ENCODE results near the gene PHETA2.
"Not testable (repeated sequence)": the region's sequence is repeated elsewhere in the genome, so short reads cannot be mapped to it uniquely, and the experiment has no call there.

Gene PHETA2

DNA sequence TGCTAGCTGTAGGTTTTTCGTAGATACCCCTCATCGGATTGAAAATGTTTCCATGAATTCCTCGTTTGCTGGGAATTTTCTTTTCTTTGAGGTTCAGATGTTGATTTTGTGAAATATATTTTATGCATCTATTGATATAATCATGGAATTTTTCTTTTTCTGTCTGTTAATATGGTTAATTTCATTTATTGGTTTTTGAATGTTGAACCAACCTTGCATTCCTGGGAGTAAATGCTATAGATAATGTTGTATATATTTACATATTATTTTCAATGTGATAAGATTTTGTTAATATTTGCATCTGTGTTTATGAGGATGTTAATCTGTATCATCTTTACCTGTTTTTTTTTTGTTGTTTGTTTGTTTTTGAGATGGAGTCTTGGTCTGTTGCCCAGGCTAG is 27.2 kb downstream of the PHETA2 start:
- FAIRE-seq (no peak), DNase-seq (ENCODE audit: low spot score) (no peak)

- not testable (repeated sequence) for DNase-seq (ENCODE audit: low spot score); FAIRE-seq
Measured at GRCh38 chr22:42104332-42104860, 30.3 kb downstream of the PHETA2 start.

GRCh38 chr22:42108848-42109247 is 34.8 kb downstream of the PHETA2 start:
- no peak for FAIRE-seq
- no peak for DNase-seq (ENCODE audit: low spot score)

- DNase-seq (ENCODE audit: low spot score) = no peak
- FAIRE-seq = no peak
Measured at GRCh38 chr22:42111798-42112197, 37.8 kb downstream of the PHETA2 start.

DNA sequence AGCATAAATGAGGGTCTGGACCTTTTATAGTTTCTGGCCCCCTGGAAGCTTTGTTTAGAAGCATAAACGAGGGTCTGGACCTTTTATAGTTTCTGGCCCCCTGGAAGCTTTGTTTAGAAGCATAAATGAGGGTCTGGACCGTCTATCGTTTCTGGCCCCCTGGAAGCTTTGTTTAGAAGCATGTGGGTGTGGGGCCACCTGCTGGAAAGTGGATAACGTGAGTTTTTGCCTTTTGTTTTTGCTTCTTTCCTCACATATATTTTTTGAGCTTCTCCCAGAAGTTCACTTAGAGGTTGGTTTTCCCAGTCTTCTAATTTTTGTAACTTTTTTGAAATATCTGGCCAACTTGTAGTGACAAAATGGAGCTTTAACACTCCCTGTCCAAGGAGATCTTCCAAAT is 38.7 kb downstream of the PHETA2 start:
- not testable (repeated sequence) for FAIRE-seq; DNase-seq (ENCODE audit: low spot score)

- DNase-seq (ENCODE audit: low spot score) (no peak), FAIRE-seq (no peak)
Measured at GRCh38 chr22:42114721-42115120, 40.7 kb downstream of the PHETA2 start.

GRCh38 chr22:42115420-42115830 is 41.4 kb downstream of the PHETA2 start:
- DNase-seq (ENCODE audit: low spot score); FAIRE-seq: not testable (repeated sequence)

- no peak for FAIRE-seq
- no peak for DNase-seq (ENCODE audit: low spot score)
Measured at GRCh38 chr22:42116848-42117424, 42.9 kb downstream of the PHETA2 start.

- FAIRE-seq; DNase-seq (ENCODE audit: low spot score): not testable (repeated sequence)
Measured at GRCh38 chr22:42120231-42121021, 46.4 kb downstream of the PHETA2 start.

DNA sequence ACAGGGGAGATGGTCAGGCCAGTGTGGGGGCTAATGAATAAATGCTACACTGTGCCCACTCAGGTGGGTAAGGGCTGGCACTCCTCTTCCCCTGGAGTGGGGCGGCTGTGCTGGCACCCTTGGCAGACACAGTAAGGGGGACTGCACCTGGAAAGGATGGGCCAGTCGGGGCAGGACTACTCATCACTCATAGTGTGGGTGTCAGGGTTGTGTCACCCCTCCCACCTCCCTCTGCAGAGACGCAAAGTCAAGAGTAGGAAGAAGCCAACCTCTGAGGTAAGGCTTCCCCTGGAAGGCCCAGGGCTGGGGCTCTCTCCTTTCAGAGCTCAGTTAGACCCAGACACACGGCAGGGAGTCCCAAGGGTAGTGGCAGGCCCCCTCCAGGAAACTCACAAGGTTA is 49.5 kb downstream of the PHETA2 start:
- not testable (repeated sequence) for DNase-seq (ENCODE audit: low spot score); FAIRE-seq

- no peak for FAIRE-seq
Measured at GRCh38 chr22:42127606-42128005, 53.6 kb downstream of the PHETA2 start.

GRCh38 chr22:42128007-42128406 is 54.0 kb downstream of the PHETA2 start:
- DNase-seq (ENCODE audit: low spot score); FAIRE-seq: not testable (repeated sequence)

More at GRCh38 chr22:42127606-42128005, 53.6 kb downstream of the PHETA2 start:
- no peak for DNase-seq (ENCODE audit: low spot score)

Data from RCC 7860 (cell line).